Neural progenitor cell (in vitro differentiated cells): ENCODE results near the gene SPTLC3. TPM values are rescaled to one million over a fixed set of nuclear protein-coding genes. Genes with fewer than 3 reads are reported as not detected.

Experiments used
- DNase-seq: peaks from one replicate; pipeline ENCODE4 v3.0.0-alpha.2; 2016; ENCODE audit warnings: low spot score
- H2AFZ ChIP-seq: fragments of 200-600 bp; sonication (generic); replicated peaks from 2 replicates; pipeline ENCODE4 v1.6.1; 2016; ENCODE audit warnings: antibody characterized with exemption
- H3F3A ChIP-seq: fragments of 200-600 bp; sonication (generic); 2 replicates; pipeline ENCODE4 v1.6.1; 2016; ENCODE audit warnings: antibody characterized with exemption, low read depth
- H3K27ac ChIP-seq: fragments of 200-600 bp; sonication (generic); 2 replicates; pipeline ENCODE4 v1.5.1; 2016; ENCODE audit warnings: mild to moderate bottlenecking
- H3K27me3 ChIP-seq: fragments of 200-600 bp; sonication (generic); 2 replicates; pipeline ENCODE4 v1.6.1; 2016; ENCODE audit warnings: mild to moderate bottlenecking, moderate library complexity
- H3K36me3 ChIP-seq: fragments of 200-600 bp; sonication (generic); 2 replicates; pipeline ENCODE4 v1.5.1; 2016
- H3K4me1 ChIP-seq: fragments of 200-600 bp; sonication (generic); 2 replicates; pipeline ENCODE4 v1.6.1; 2016; ENCODE audit warnings: mixed run types
- H3K4me2 ChIP-seq: fragments of 200-600 bp; sonication (generic); 2 replicates; pipeline ENCODE4 v1.6.1; 2016
- H3K4me3 ChIP-seq: fragments of 200-600 bp; sonication (generic); 2 replicates; pipeline ENCODE4 v1.5.1; 2016
- H3K79me2 ChIP-seq: fragments of 200-600 bp; sonication (generic); 2 replicates; pipeline ENCODE4 v1.6.1; 2016; ENCODE audit warnings: low read depth
- H3K9ac ChIP-seq: fragments of 200-600 bp; sonication (generic); 2 replicates; pipeline ENCODE4 v1.6.1; 2016
- H3K9me3 ChIP-seq: fragments of 200-600 bp; sonication (generic); 2 replicates; pipeline ENCODE4 v1.5.1; 2016; ENCODE audit warnings: low read depth
- H4K20me1 ChIP-seq: fragments of 200-600 bp; sonication (generic); 2 replicates; pipeline ENCODE4 v1.6.1; 2016; ENCODE audit warnings: low read depth
- H3K27ac Mint-ChIP-seq: 3 replicates; pipeline ENCODE4 v1.8.0; 2021; ENCODE audit warnings: mixed read lengths
- H3K27me3 Mint-ChIP-seq: 2 replicates; pipeline ENCODE4 v1.8.0; 2022; ENCODE audit warnings: low read depth, mild to moderate bottlenecking, inconsistent platforms, moderate library complexity, mixed read lengths; ENCODE audit not compliant: insufficient read depth
- H3K36me3 Mint-ChIP-seq: 3 replicates; pipeline ENCODE4 v1.8.0; 2021; ENCODE audit warnings: mixed read lengths
- H3K4me1 Mint-ChIP-seq: 3 replicates; pipeline ENCODE4 v1.8.0; 2021; ENCODE audit warnings: mixed read lengths
- H3K4me3 Mint-ChIP-seq: 3 replicates; pipeline ENCODE4 v1.8.0; 2021; ENCODE audit warnings: mild to moderate bottlenecking, moderate library complexity, mixed read lengths
- H3K9me3 Mint-ChIP-seq: 3 replicates; pipeline ENCODE4 v1.8.0; 2020; ENCODE audit warnings: mixed read lengths
- CTCF ChIP-seq: fragments of 200-600 bp; sonication (generic); IDR thresholded peaks from 2 replicates; pipeline ENCODE4 v1.5.1; 2017; ENCODE audit warnings: antibody characterized with exemption, mild to moderate bottlenecking
- EZH2 ChIP-seq: fragments of 200-600 bp; sonication (generic); IDR thresholded peaks from 2 replicates; pipeline ENCODE4 v1.6.1; 2017; ENCODE audit warnings: antibody characterized with exemption, mild to moderate bottlenecking, moderate library complexity
- EZH2phosphoT487 ChIP-seq: fragments of 200-600 bp; sonication (generic); IDR thresholded peaks from 2 replicates; pipeline ENCODE4 v1.6.1; 2017; ENCODE audit warnings: antibody characterized with exemption
- total RNA-seq: library from RNA; depleted of rRNA; stranded (reverse); fragments of >200 nt; gene quantifications from 2 replicates; pipeline ENCODE4 v1.2.3, GENCODE V29; 2015; ENCODE audit warnings: low replicate concordance

Gene SPTLC3
- total RNA-seq, 1 donor from 2014 or later, result 4.2 TPM

- peaks cover 4% of the 10 kb centered on the region for H3K27me3 Mint-ChIP-seq
Observed at GRCh38 chr20:13128173-13128572, 119.4 kb downstream of the SPTLC3 start.

GRCh38 chr20:13130061-13130706, 121.4 kb downstream of the SPTLC3 start:
- Histone ChIP-seq H3K27me3 (no peaks in the 10 kb centered on the region), H3K36me3 (no peaks in the 10 kb centered on the region), H3K9me3 (no peaks in the 10 kb centered on the region), H2AFZ (peak overlapping the region; percentile 0), H3F3A (no peaks in the 10 kb centered on the region), H3K4me1 (no peaks in the 10 kb centered on the region), H3K79me2 (no peaks in the 10 kb centered on the region), H3K27ac (no peak overlapping the region), H3K4me2 (no peak overlapping the region), H4K20me1 (no peaks in the 10 kb centered on the region), H3K4me3 (no peak overlapping the region), H3K9ac (no peak overlapping the region)
- TF ChIP-seq EZH2 (no peak), CTCF (no peak), EZH2phosphoT487 (no peak)
- Mint-ChIP-seq H3K27ac (no peak overlapping the region), H3K4me1 (peaks cover 27% of the 10 kb centered on the region), H3K27me3 (peaks cover 4% of the 10 kb centered on the region), H3K36me3 (peaks cover 3% of the 10 kb centered on the region), H3K9me3 (peaks cover 4% of the 10 kb centered on the region), H3K4me3 (no peak overlapping the region)
- no peak for DNase-seq

More at GRCh38 chr20:13128173-13128572, 119.4 kb downstream of the SPTLC3 start:
- peaks cover 27% of the 10 kb centered on the region for H3K4me1 Mint-ChIP-seq
- TF ChIP-seq CTCF (no peak), EZH2phosphoT487 (no peak), EZH2 (no peak)
- H3K27ac Mint-ChIP-seq, result no peak overlapping the region
- Histone ChIP-seq H3K4me3 (no peak overlapping the region), H3K4me1 (no peaks in the 10 kb centered on the region), H3K9ac (no peak overlapping the region), H3K4me2 (no peak overlapping the region), H4K20me1 (no peaks in the 10 kb centered on the region), H3K27ac (no peak overlapping the region), H3K36me3 (no peaks in the 10 kb centered on the region), H3K9me3 (no peaks in the 10 kb centered on the region), H3K79me2 (no peaks in the 10 kb centered on the region), H3K27me3 (no peaks in the 10 kb centered on the region), H2AFZ (no peak overlapping the region), H3F3A (no peaks in the 10 kb centered on the region)
- H3K36me3 Mint-ChIP-seq, result peaks cover 3% of the 10 kb centered on the region
- H3K9me3 Mint-ChIP-seq, result peaks cover 4% of the 10 kb centered on the region
- no peak overlapping the region for H3K4me3 Mint-ChIP-seq
- no peak for DNase-seq

- no peak overlapping the region for H3K4me3 Mint-ChIP-seq
- H3K4me2 ChIP-seq, result no peak overlapping the region
- DNase-seq, result no peak
- H3K9me3 ChIP-seq, result no peaks in the 10 kb centered on the region
- peaks cover 3% of the 10 kb centered on the region for H3K36me3 Mint-ChIP-seq
- H2AFZ ChIP-seq, result no peak overlapping the region
- no peaks in the 10 kb centered on the region for H3K36me3 ChIP-seq
- H4K20me1 ChIP-seq, result no peaks in the 10 kb centered on the region
- peaks cover 27% of the 10 kb centered on the region for H3K4me1 Mint-ChIP-seq
- no peak overlapping the region for H3K9ac ChIP-seq
- H3K27me3 ChIP-seq, result no peaks in the 10 kb centered on the region
- H3F3A ChIP-seq, result no peaks in the 10 kb centered on the region
- H3K79me2 ChIP-seq, result no peaks in the 10 kb centered on the region
- H3K27ac ChIP-seq, result no peak overlapping the region
- no peaks in the 10 kb centered on the region for H3K4me1 ChIP-seq
- H3K27me3 Mint-ChIP-seq, result peaks cover 4% of the 10 kb centered on the region
- H3K27ac Mint-ChIP-seq, result no peak overlapping the region
- H3K4me3 ChIP-seq, result no peak overlapping the region
- TF ChIP-seq EZH2phosphoT487 (no peak), CTCF (no peak), EZH2 (no peak)
- H3K9me3 Mint-ChIP-seq, result peaks cover 4% of the 10 kb centered on the region
Observed at GRCh38 chr20:13130707-13131103, 121.9 kb downstream of the SPTLC3 start.
